HepG2 (cell line): ENCODE data around the gene CCDC88C. TPM values are rescaled to one million over a fixed set of nuclear protein-coding genes. Genes with fewer than 3 reads are reported as not detected.

ENCODE experiments used
- ATAC-seq: fragments of 200-7000 bp; cut with Tn5 transposase; 3 replicates; pipeline ENCODE4 v1.9.1; 2020; ENCODE audit warnings: mild to moderate bottlenecking, moderate library complexity
- BruUV-seq: library from RNA; stranded (reverse); fragments of 400-500 nt; replicated peaks from 2 replicates; lab custom pipeline; 2021; lab: Mats Ljungman, UMichigan
- CTCF ChIA-PET: fragments of 300-600 bp; formaldehyde crosslinking; extraction: SDS; loops from one replicate; lab custom pipeline; 2021; ENCODE audit warnings: low total read pairs, inconsistent platforms, low intra/inter-chr PET ratio; lab: Yijun Ruan, JAX
- POLR2A ChIA-PET: fragments of 350-600 bp; sonication (Branson Sonifier 250); formaldehyde crosslinking; loops from one replicate; lab custom pipeline; 2020; ENCODE audit warnings: antibody characterized with exemption, inconsistent platforms; lab: Yijun Ruan, JAX
- DNase-seq: peaks from one replicate; pipeline ENCODE4 v3.0.0-alpha.2; 2015; ENCODE audit warnings: low spot score
- FAIRE-seq: peaks from 3 replicates; lab custom pipeline; 2011; peaks lifted over from hg19 to GRCh38; lab: Jason Lieb, UNC
- H2AFZ ChIP-seq: one replicate; pipeline ENCODE4 v1.6.1; 2011; ENCODE audit warnings: low read length, inconsistent platforms
- H3K27ac ChIP-seq: fragments of 300-600 bp; 3 replicates; pipeline ENCODE4 v1.8.0; 2011; ENCODE audit warnings: mixed run types, mild to moderate bottlenecking, mixed read lengths, low read length, inconsistent platforms; ENCODE audit not compliant: insufficient read depth; ENCODE audit errors: extremely low read length
- H3K27me3 ChIP-seq, 2 experiments: fragments of 200-600 bp in 1 of 2; 2 replicates in 1 of 2; 3 replicates in 1 of 2; pipeline versions ENCODE4 v1.6.0 to v1.8.0; 2011; ENCODE audit warnings: low read length in 2 of 2, mild to moderate bottlenecking in 2 of 2, moderate library complexity in 2 of 2, inconsistent platforms in 1 of 2; ENCODE audit not compliant: insufficient read depth in 2 of 2, control insufficient read depth in 1 of 2
- H3K36me3 ChIP-seq, 2 experiments: fragments of 200-600 bp in 1 of 2; replicated peaks in 1 of 2; 2 replicates in 1 of 2; 3 replicates in 1 of 2; pipeline versions ENCODE4 v1.5.1 to v1.8.0; 2011; ENCODE audit warnings: low read length in 2 of 2, inconsistent platforms in 1 of 2; ENCODE audit not compliant: insufficient read depth in 2 of 2, control insufficient read depth in 1 of 2
- H3K4me1 ChIP-seq: 2 replicates; pipeline ENCODE4 v1.5.1; 2012; ENCODE audit warnings: low read length, inconsistent platforms; ENCODE audit not compliant: insufficient read depth
- H3K4me2 ChIP-seq: 2 replicates; pipeline ENCODE4 v1.6.0; 2011; ENCODE audit warnings: low read depth, low read length, inconsistent platforms
- H3K4me3 ChIP-seq, 3 experiments: fragments of 200-600 bp in 1 of 3; sonication (generic), shearing (Covaris generic) in 1 of 3; replicated peaks in 1 of 3; 2 replicates each; pipeline ENCODE4 v1.5.1; 2011 to 2016; ENCODE audit warnings: low read length in 3 of 3, inconsistent platforms in 2 of 3, low read depth in 2 of 3, mild to moderate bottlenecking in 2 of 3, control low read depth in 1 of 3, mixed read lengths in 1 of 3; ENCODE audit not compliant: insufficient read depth in 1 of 3
- H3K79me2 ChIP-seq: one replicate; pipeline ENCODE4 v1.6.1; 2011; ENCODE audit warnings: low read length, inconsistent platforms; ENCODE audit not compliant: insufficient read depth
- H3K9ac ChIP-seq: 2 replicates; pipeline ENCODE4 v1.6.0; 2011; ENCODE audit warnings: mild to moderate bottlenecking, low read depth, low read length, inconsistent platforms; ENCODE audit not compliant: insufficient read depth
- H3K9me3 ChIP-seq: 2 replicates; pipeline ENCODE4 v1.5.1; 2012; ENCODE audit warnings: mild to moderate bottlenecking, low read length
- H4K20me1 ChIP-seq: 2 replicates; pipeline ENCODE4 v1.6.0; 2011; ENCODE audit warnings: inconsistent platforms, mild to moderate bottlenecking, low read length, moderate library complexity; ENCODE audit not compliant: insufficient read depth
- FOXJ3 ChIP-seq: sonication (generic); formaldehyde crosslinking; IDR thresholded peaks from 2 replicates; pipeline ENCODE4 v1.4.0; 2020; ENCODE audit warnings: missing genetic modification reagents, mild to moderate bottlenecking, borderline replicate concordance
- RORA ChIP-seq: sonication (generic); formaldehyde crosslinking; IDR thresholded peaks from 2 replicates; pipeline ENCODE4 v1.5.0; 2020; ENCODE audit warnings: mild to moderate bottlenecking, missing genetic modification reagents, moderate library complexity
- SP2 ChIP-seq: sonication (generic); formaldehyde crosslinking; IDR thresholded peaks from 2 replicates; pipeline ENCODE4 v1.5.1; 2020; ENCODE audit warnings: mild to moderate bottlenecking, missing genetic modification reagents
- ZBTB20 ChIP-seq: sonication (generic); formaldehyde crosslinking; IDR thresholded peaks from 2 replicates; pipeline ENCODE4 v1.8.1; 2023; ENCODE audit warnings: missing genetic modification reagents, low read depth, mild to moderate bottlenecking, borderline replicate concordance
- ZNF75D ChIP-seq: sonication (generic); formaldehyde crosslinking; IDR thresholded peaks from 2 replicates; pipeline ENCODE4 v1.8.1; 2023; ENCODE audit warnings: missing genetic modification reagents, mild to moderate bottlenecking, borderline replicate concordance
- WGBS: methylation state at CpG from one replicate; pipeline ENCODE4 v1.1.6; 2017; ENCODE audit warnings: low lambda C conversion rate; 5-methylcytosine and 5-hydroxymethylcytosine counted together
- in situ Hi-C: cut with HindIII; loops from 2 replicates; pipeline ENCODE4 v1.10.0; 2017; ENCODE audit warnings: low pct_unique_long_range_greater_than_20kb; ENCODE audit not compliant: extremely low pct_ligation_motif_present
- intact Hi-C: fragments of 100-400 bp; cut with micrococcal nuclease; formaldehyde crosslinking; loops from one replicate; pipeline ENCODE4 v1.10.0; 2022; ENCODE audit not compliant: unreplicated experiment
- polyA plus RNA-seq, 8 experiments: library from polyadenylated mRNA; depleted of rRNA in 3 of 8; stranded (reverse) in 7 of 8; unstranded in 1 of 8; fragments of >200 nt; fragmentation: Illumina TruSeq in 4 of 8; extraction: Trizol in 4 of 8; gene quantifications; 2 replicates each; pipeline versions ENCODE4 v1.2.1 to v1.2.3, GENCODE V29; 2011 to 2016; ENCODE audit warnings: low read depth in 4 of 8, missing spikeins in 1 of 8, mixed read lengths in 1 of 8; ENCODE audit not compliant: insufficient read depth in 1 of 8
- total RNA-seq, 5 experiments: library from RNA; depleted of rRNA; stranded (reverse); fragments of >200 nt; fragmentation: Illumina TruSeq; extraction: Trizol; gene quantifications; 2 replicates each; pipeline ENCODE4 v1.2.3, GENCODE V29; 2016; ENCODE audit warnings: low read depth in 1 of 5
- TF ChIP-seq, protein P1 (sequence below): fragments of 450-650 bp; IDR thresholded peaks from 2 replicates; pipeline ENCODE4 v1.6.1; 2017
- TF ChIP-seq, protein P2 (sequence below): sonication (generic); formaldehyde crosslinking; conservative IDR thresholded peaks from 2 replicates; pipeline ENCODE4 v1.8.0; 2022; ENCODE audit warnings: missing genetic modification reagents
- TF ChIP-seq, protein P3 (sequence below), 2 experiments: sonication (generic) in 1 of 2; formaldehyde crosslinking in 1 of 2; IDR thresholded peaks; 2 replicates each; pipeline versions ENCODE4 v1.4.0 to v1.6.1; 2016 to 2020; ENCODE audit warnings: borderline replicate concordance in 1 of 2, low read depth in 1 of 2, mild to moderate bottlenecking in 1 of 2, missing genetic modification reagents in 1 of 2
- TF ChIP-seq, protein P4 (sequence below): sonication (generic); formaldehyde crosslinking; IDR thresholded peaks from 2 replicates; pipeline ENCODE4 v1.5.1; 2020; ENCODE audit warnings: mild to moderate bottlenecking, missing genetic modification reagents, borderline replicate concordance
- TF ChIP-seq, protein P5 (sequence below): sonication (generic); formaldehyde crosslinking; IDR thresholded peaks from 2 replicates; pipeline ENCODE4 v1.5.0; 2020; ENCODE audit warnings: missing genetic modification reagents, mild to moderate bottlenecking, borderline replicate concordance

CCDC88C gene
- total and polyA plus RNA-seq, 2 of the 13 experiments (the other 11 are each of a cell fraction or from before 2014, with no cell fraction given) = 3.6 to 11.7 TPM

DNA sequence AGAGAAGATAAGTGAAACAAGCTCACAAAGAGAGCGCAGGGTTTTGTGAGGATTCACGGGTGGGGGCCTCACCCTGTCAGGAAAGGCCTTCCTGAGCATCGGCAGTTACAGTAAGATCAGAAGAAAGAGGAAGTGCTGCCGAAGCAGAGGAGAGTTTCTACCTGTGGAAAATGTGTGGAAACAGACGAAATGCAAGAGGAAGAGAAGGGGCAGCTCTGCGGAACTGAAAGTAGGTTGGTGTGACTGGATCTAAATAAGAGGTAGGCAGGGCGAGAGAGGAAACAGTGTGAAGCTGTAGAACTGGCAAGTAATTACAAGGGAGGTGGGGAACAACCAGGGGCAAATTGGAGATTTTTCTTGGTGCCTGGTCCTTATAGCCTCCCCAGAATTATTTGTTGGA is 175.8 kb downstream of the CCDC88C start:
- H3K27me3 ChIP-seq = peaks cover 1 to 18% of the 10 kb centered on the region in 2 experiments; a peak in 4 of 5 replicates
- ChIA-PET CTCF (no interaction called here), POLR2A (no interaction called here)
- H3K4me3 ChIP-seq = no peak overlapping the region
- no peaks in the 10 kb centered on the region for H3K4me1 ChIP-seq
- WGBS = 9% methylated on average over 7 of the region's 7 CpGs
- no peak overlapping the region for H3K27ac ChIP-seq
- FAIRE-seq = no peak
- H3K9ac ChIP-seq = no peak overlapping the region
- in situ Hi-C loops = no loop called here
- no peak for ATAC-seq
- H3K36me3 ChIP-seq = no peaks in the 10 kb centered on the region
- no peak for DNase-seq
- H2AFZ ChIP-seq = no peak overlapping the region
- no peaks in the 10 kb centered on the region for H4K20me1 ChIP-seq
- H3K79me2 ChIP-seq = no peaks in the 10 kb centered on the region
- intact Hi-C loops = no loop called here
- H3K9me3 ChIP-seq = no peaks in the 10 kb centered on the region
- no peak overlapping the region for H3K4me2 ChIP-seq
- no TSS peak for BruUV-seq
- TF ChIP-seq, protein P1, sequence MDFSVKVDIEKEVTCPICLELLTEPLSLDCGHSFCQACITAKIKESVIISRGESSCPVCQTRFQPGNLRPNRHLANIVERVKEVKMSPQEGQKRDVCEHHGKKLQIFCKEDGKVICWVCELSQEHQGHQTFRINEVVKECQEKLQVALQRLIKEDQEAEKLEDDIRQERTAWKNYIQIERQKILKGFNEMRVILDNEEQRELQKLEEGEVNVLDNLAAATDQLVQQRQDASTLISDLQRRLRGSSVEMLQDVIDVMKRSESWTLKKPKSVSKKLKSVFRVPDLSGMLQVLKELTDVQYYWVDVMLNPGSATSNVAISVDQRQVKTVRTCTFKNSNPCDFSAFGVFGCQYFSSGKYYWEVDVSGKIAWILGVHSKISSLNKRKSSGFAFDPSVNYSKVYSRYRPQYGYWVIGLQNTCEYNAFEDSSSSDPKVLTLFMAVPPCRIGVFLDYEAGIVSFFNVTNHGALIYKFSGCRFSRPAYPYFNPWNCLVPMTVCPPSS = no peak
- TF ChIP-seq ZBTB20 (CRISPR knock-in tag) (no peak), FOXJ3 (CRISPR knock-in tag) (no peak), SP2 (CRISPR knock-in tag) (no peak), ZNF75D (CRISPR knock-in tag) (no peak), RORA (no peak)
- TF ChIP-seq, protein P2, sequence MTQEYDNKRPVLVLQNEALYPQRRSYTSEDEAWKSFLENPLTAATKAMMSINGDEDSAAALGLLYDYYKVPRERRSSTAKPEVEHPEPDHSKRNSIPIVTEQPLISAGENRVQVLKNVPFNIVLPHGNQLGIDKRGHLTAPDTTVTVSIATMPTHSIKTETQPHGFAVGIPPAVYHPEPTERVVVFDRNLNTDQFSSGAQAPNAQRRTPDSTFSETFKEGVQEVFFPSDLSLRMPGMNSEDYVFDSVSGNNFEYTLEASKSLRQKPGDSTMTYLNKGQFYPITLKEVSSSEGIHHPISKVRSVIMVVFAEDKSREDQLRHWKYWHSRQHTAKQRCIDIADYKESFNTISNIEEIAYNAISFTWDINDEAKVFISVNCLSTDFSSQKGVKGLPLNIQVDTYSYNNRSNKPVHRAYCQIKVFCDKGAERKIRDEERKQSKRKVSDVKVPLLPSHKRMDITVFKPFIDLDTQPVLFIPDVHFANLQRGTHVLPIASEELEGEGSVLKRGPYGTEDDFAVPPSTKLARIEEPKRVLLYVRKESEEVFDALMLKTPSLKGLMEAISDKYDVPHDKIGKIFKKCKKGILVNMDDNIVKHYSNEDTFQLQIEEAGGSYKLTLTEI (CRISPR knock-in tag) = no peak
- TF ChIP-seq, protein P3, sequence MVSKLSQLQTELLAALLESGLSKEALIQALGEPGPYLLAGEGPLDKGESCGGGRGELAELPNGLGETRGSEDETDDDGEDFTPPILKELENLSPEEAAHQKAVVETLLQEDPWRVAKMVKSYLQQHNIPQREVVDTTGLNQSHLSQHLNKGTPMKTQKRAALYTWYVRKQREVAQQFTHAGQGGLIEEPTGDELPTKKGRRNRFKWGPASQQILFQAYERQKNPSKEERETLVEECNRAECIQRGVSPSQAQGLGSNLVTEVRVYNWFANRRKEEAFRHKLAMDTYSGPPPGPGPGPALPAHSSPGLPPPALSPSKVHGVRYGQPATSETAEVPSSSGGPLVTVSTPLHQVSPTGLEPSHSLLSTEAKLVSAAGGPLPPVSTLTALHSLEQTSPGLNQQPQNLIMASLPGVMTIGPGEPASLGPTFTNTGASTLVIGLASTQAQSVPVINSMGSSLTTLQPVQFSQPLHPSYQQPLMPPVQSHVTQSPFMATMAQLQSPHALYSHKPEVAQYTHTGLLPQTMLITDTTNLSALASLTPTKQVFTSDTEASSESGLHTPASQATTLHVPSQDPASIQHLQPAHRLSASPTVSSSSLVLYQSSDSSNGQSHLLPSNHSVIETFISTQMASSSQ (IDR thresholded peaks at IDR 0.05; ENCODE audit: low read depth) = no peak
- TF ChIP-seq, protein P3 (CRISPR knock-in tag; IDR thresholded peaks at IDR 0.05; ENCODE audit: borderline replicate concordance) = no peak
- TF ChIP-seq, protein P4, sequence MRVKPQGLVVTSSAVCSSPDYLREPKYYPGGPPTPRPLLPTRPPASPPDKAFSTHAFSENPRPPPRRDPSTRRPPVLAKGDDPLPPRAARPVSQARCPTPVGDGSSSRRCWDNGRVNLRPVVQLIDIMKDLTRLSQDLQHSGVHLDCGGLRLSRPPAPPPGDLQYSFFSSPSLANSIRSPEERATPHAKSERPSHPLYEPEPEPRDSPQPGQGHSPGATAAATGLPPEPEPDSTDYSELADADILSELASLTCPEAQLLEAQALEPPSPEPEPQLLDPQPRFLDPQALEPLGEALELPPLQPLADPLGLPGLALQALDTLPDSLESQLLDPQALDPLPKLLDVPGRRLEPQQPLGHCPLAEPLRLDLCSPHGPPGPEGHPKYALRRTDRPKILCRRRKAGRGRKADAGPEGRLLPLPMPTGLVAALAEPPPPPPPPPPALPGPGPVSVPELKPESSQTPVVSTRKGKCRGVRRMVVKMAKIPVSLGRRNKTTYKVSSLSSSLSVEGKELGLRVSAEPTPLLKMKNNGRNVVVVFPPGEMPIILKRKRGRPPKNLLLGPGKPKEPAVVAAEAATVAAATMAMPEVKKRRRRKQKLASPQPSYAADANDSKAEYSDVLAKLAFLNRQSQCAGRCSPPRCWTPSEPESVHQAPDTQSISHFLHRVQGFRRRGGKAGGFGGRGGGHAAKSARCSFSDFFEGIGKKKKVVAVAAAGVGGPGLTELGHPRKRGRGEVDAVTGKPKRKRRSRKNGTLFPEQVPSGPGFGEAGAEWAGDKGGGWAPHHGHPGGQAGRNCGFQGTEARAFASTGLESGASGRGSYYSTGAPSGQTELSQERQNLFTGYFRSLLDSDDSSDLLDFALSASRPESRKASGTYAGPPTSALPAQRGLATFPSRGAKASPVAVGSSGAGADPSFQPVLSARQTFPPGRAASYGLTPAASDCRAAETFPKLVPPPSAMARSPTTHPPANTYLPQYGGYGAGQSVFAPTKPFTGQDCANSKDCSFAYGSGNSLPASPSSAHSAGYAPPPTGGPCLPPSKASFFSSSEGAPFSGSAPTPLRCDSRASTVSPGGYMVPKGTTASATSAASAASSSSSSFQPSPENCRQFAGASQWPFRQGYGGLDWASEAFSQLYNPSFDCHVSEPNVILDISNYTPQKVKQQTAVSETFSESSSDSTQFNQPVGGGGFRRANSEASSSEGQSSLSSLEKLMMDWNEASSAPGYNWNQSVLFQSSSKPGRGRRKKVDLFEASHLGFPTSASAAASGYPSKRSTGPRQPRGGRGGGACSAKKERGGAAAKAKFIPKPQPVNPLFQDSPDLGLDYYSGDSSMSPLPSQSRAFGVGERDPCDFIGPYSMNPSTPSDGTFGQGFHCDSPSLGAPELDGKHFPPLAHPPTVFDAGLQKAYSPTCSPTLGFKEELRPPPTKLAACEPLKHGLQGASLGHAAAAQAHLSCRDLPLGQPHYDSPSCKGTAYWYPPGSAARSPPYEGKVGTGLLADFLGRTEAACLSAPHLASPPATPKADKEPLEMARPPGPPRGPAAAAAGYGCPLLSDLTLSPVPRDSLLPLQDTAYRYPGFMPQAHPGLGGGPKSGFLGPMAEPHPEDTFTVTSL (CRISPR knock-in tag) = no peak
- TF ChIP-seq, protein P5, sequence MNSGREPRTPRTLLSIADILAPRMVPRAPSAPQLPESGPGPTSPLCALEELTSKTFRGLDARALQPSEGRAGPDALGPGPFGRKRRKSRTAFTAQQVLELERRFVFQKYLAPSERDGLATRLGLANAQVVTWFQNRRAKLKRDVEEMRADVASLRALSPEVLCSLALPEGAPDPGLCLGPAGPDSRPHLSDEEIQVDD (CRISPR knock-in tag) = no peak
